Measurements from ENCODE around the gene GMIP. TPM values are rescaled to one million over a fixed set of nuclear protein-coding genes. Genes with fewer than 3 reads are reported as not detected.

The GMIP gene
- total and polyA plus RNA-seq, 9 donors = 3.3 to 6.9 (median 4.4) TPM

DNA sequence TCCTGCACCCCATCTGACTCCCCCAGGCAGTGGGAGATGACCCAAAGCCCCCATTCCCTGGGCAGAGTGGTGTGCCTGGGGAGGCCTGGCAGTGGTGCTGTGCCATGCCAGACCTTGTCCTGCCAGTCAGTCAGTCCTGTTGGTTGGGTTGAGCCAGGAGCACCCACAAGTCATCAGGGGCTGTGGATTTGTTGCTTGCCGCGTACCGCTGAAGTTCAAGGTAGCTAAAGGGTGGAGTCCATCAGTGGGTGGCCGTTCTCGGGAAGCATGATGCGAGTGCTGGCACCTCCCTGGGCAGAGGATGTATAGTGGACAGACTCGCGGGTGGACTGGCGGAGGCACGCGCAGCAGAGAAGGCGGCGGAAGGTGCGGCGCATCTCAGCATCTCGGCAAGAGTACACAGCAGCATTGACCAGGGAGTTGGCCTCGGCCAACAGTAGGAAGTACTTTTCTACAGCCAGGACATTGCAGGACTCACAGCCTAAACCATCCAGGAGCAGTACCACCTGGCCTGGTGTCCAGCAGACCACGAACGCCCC, 19.4 kb downstream of the GMIP start:
- Histone ChIP-seq H3K4me1 (ENCODE audit: insufficient read depth) (peaks cover 3% of the 10 kb centered on the region), H3K27me3 (no peaks in the 10 kb centered on the region), H3K9me3 (no peaks in the 10 kb centered on the region), H3K36me3 (no peaks in the 10 kb centered on the region), H3K4me3 (no peak overlapping the region), H3K27ac (no peak overlapping the region)
- 92 to 95% (median 93%) methylated on average over 19 of the region's 19 CpGs for WGBS, 3 donors
- no peak for DNase-seq
- no peak for TF ChIP-seq POLR2A (IDR thresholded peaks at IDR 0.05)
- TF ChIP-seq, protein P1, sequence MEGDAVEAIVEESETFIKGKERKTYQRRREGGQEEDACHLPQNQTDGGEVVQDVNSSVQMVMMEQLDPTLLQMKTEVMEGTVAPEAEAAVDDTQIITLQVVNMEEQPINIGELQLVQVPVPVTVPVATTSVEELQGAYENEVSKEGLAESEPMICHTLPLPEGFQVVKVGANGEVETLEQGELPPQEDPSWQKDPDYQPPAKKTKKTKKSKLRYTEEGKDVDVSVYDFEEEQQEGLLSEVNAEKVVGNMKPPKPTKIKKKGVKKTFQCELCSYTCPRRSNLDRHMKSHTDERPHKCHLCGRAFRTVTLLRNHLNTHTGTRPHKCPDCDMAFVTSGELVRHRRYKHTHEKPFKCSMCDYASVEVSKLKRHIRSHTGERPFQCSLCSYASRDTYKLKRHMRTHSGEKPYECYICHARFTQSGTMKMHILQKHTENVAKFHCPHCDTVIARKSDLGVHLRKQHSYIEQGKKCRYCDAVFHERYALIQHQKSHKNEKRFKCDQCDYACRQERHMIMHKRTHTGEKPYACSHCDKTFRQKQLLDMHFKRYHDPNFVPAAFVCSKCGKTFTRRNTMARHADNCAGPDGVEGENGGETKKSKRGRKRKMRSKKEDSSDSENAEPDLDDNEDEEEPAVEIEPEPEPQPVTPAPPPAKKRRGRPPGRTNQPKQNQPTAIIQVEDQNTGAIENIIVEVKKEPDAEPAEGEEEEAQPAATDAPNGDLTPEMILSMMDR (IDR thresholded peaks at IDR 0.05) = no peak
- intact Hi-C loops (cut with DNase I) = loop anchor here in 1 of 4 donors (5.0 kb wide), 1 partner anchor 1637 kb away; no protein-coding TSS in a partner anchor

DNA sequence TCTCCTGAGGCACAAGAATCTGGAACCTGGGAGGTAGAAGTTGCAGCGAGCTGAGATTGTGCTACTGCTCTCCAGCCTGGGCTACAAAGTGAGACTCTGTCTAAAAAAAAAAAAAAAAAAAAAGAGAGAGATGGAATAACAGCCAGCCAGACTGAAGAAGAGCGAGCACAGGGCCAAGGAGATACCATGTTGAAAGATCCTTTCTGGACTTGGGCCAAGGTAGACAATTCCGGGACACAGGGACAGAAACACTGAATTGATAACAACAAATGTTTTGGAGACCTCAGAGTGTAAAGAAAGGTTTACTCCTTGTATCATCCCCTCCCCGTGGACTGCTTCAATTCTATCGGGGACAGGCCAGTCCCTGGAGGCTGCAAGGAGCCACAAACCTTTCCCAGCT, 20.1 kb downstream of the GMIP start:
- Histone ChIP-seq H3K27me3 (no peaks in the 10 kb centered on the region), H3K27ac (no peak overlapping the region), H3K9me3 (no peaks in the 10 kb centered on the region), H3K36me3 (no peaks in the 10 kb centered on the region), H3K4me1 (ENCODE audit: insufficient read depth) (peaks cover 6% of the 10 kb centered on the region), H3K4me3 (no peak overlapping the region)
- WGBS, 3 donors = 77 to 81% (median 78%) methylated on average over 5 of the region's 5 CpGs
- TF ChIP-seq EP300 (IDR thresholded peaks at IDR 0.05) = no peak
- TF ChIP-seq, protein P1 (IDR thresholded peaks at IDR 0.05) = no peak
- no peak for TF ChIP-seq POLR2A (IDR thresholded peaks at IDR 0.05)
- intact Hi-C loops (cut with DNase I) = loop anchor here in 1 of 4 donors (5.0 kb wide), 1 partner anchor 1636 kb away; no protein-coding TSS in a partner anchor
- no peak for DNase-seq

DNA sequence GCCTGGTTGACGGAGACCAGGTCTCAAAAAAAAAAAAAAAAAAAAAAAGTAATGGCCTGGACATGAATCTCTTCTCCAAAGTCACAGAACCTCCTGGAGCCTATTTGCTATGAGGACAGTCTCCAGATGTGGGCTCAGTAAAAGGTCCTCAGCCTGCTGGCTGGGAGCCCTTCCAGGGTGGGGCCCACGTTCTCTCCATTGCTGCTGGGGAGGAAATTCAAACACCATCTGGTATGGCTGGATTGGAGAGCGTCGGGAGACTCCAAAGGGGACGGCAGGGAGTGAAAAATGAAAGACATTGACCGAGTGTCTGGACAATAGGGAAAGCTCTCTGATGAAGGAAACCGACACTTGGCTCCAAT, 23.6 kb downstream of the GMIP start:
- intact Hi-C loops (cut with DNase I) = loop anchor here in 1 of 4 donors (5.0 kb wide), 1 partner anchor 1633 kb away; no protein-coding TSS in a partner anchor
- H3K27me3 ChIP-seq = no peaks in the 10 kb centered on the region
- no peak overlapping the region for H3K4me3 ChIP-seq
- H3K36me3 ChIP-seq = no peaks in the 10 kb centered on the region
- no peaks in the 10 kb centered on the region for H3K9me3 ChIP-seq
- no peak for DNase-seq
- H3K4me1 ChIP-seq (ENCODE audit: insufficient read depth) = peaks cover 7% of the 10 kb centered on the region
- WGBS, 3 donors = 81 to 83% (median 82%) methylated on average over 7 of the region's 7 CpGs
- TF ChIP-seq EP300 (IDR thresholded peaks at IDR 0.05) (no peak), POLR2A (IDR thresholded peaks at IDR 0.05) (no peak)
- TF ChIP-seq, protein P1 (IDR thresholded peaks at IDR 0.05) = no peak
- no peak overlapping the region for H3K27ac ChIP-seq

DNA sequence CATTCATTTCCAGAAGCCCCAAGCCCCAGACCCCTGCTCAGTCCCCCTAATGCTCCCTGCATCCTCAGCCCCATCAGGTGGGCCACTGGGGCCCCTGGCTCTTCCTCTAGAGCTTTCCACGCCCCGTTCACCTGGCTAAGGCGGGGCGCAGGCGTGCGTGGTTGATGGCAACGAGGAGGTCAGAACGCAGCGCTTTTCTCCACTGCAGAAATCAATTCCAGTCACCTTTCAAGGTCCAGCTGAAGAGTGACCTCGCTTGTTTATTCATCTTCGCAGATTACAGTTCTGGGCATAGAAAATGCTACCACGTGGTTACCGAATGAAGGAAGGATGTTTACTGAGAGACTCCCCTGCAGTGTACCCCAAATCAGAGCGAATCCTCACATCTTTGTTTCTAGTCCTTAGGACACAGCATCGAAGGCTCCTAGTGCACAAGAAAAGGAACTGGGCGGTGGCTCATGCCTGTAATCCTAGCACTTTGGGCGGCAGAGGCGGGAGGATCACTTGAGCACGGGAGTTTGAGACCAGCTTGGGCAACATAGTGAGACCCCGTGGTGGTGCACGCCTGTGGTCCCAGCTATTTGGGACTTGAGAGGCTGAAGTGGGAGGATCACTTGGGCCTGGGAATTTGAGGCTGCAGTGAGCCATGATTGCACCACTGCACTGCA, 24.1 kb downstream of the GMIP start:
- no peak for DNase-seq
- H3K27ac ChIP-seq = no peak overlapping the region
- H3K36me3 ChIP-seq = no peaks in the 10 kb centered on the region
- TF ChIP-seq, protein P1 (IDR thresholded peaks at IDR 0.05) = no peak
- no peak for TF ChIP-seq POLR2A (IDR thresholded peaks at IDR 0.05)
- TF ChIP-seq EP300 (IDR thresholded peaks at IDR 0.05) = no peak
- intact Hi-C loops (cut with DNase I) = no loop called here
- H3K9me3 ChIP-seq = no peaks in the 10 kb centered on the region
- H3K27me3 ChIP-seq = no peaks in the 10 kb centered on the region
- peaks cover 7% of the 10 kb centered on the region for H3K4me1 ChIP-seq (ENCODE audit: insufficient read depth)
- 28 to 35% (median 30%) methylated on average over 21 of the region's 21 CpGs for WGBS, 3 donors
- H3K4me3 ChIP-seq = no peak overlapping the region
